HS-5 (cell line): ENCODE measurements around the gene SLC22A12.

Experiments used
- DNase-seq: peaks from one replicate; pipeline ENCODE4 v3.0.0-alpha.2; 2012; ENCODE audit warnings: low read depth

The SLC22A12 gene

DNA sequence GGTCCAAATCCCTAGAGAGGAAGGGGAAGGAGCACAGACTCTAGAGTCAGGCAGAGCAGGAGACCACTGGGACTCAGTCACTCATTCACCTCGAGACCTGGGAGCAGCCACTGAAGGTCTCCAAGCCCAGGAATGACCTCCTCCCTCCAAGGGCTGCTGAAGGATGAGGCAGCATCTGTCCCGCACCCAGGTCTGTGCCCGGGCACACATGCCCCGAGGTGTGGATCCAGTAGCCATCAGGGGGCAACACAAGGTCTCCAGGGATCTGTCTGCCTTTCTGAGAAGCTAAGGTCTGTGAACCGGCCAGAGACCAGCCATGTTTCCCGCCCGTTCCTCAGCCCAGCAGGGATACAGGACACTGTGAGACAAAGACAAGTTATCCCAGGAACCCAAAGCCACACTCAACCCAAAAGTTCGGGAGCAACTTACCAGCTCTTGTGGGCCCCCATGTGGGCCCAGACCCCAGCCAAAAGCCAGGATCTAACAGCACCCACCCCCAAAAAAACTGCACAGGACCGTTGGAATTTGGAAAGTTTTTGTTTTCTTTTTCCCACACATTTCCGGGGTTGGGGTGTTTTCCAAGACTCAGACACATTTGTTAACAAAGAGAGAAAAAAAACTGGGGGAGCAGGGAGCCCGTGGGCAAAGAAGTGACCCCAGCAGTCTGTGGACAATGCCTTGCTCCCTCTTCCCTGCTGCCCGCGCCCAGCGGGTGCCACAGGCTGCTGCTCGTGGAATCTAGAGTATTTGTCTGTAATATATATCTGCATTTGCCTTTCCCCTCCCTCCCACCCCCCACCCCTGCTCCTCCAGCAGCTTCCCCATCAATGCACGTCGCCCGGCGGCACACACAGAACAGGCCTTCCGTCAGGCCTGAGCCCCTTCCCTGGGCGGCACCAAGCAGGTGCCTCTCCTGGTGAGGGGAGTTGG lies 14.9 kb downstream of the SLC22A12 start:
- no peak for DNase-seq

- no peak for DNase-seq
Observed at GRCh38 chr11:64606796-64607380, 15.9 kb downstream of the SLC22A12 start.

DNA sequence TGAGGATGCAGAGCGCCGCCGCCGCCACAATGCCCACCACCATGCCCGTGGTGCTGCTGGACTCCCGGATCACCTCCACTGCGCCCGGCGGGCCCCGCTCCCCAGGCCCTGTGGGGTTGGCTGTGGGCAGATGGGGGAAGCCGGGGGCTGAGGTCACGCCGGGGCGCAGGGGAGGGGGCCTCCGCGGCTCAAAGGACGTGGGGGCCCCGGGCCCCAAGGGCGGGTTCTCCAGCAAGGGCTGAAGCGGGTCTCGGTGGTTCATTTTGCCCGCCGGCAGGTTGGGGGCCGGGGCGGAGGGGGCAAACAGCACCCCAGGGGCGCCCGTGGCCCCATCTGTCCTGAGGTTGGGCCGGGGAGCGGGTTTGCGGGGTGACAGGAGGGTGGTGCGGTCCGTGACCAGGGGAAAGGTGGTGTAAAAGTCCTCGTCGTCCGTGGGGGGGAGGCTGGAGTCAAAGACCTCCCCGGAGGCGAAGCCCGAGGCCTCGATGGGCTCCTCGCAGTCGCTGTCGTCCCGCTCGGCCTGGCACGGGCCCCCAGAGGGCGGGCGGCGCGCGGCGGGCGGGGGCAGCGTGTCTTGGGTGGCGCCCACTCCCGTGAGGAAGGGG lies 16.5 kb downstream of the SLC22A12 start:
- DNase-seq: no peak

GRCh38 chr11:64608046-64608445 lies 17.0 kb downstream of the SLC22A12 start:
- DNase-seq: no peak

- DNase-seq: no peak
Observed at GRCh38 chr11:64608636-64609035, 17.6 kb downstream of the SLC22A12 start.

DNA sequence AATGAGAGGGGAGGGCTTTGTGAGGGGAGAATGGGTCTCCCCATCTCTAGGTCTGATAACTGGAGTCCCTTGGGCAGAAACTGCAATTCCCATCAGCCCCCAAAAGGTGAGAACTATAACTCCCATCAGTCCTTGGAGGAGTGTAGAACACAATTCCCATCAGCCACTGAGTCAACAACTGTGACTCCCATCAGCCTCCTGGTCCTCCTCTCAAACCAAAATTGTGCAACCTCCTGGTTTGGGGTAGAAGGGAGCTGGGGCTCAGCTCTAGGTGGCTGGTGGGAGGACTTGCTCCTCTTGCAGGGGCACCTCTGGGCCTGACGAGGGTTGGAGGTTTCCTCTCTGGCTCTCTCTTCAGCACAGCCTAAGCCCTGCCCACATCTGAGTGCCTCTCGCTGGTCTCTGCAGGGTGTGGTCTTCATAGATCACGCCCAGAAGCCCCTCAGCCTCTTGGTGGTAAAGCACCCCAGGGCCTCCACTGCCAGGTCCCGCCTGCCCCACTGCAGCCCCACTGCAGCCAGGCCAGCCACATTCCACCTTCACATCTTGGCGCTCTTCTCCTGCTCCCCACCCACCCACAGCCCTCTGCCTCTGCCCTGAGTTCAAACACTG lies 18.5 kb downstream of the SLC22A12 start:
- no peak for DNase-seq

DNA sequence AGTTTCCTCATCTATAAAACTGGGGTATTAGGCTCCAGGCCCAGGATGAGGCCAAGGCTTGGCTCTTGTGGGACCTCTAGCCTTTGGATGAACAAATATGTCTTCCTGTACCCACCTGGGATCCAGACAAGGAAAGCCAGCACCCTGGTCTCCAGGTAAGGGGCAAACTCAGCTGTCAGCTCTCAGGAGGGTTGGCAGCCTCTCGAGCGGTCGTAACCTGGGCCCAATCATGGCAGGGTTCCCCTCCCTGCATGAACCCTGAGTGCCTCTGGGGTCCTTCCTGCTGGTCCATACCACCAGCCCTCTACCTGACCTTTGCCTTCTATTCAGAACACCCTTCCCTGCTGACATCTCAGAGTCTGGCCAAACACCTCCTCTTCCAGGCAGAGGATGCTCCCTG lies 19.6 kb downstream of the SLC22A12 start:
- DNase-seq: no peak

GRCh38 chr11:64611176-64611575 lies 20.2 kb downstream of the SLC22A12 start:
- DNase-seq: no peak

DNA sequence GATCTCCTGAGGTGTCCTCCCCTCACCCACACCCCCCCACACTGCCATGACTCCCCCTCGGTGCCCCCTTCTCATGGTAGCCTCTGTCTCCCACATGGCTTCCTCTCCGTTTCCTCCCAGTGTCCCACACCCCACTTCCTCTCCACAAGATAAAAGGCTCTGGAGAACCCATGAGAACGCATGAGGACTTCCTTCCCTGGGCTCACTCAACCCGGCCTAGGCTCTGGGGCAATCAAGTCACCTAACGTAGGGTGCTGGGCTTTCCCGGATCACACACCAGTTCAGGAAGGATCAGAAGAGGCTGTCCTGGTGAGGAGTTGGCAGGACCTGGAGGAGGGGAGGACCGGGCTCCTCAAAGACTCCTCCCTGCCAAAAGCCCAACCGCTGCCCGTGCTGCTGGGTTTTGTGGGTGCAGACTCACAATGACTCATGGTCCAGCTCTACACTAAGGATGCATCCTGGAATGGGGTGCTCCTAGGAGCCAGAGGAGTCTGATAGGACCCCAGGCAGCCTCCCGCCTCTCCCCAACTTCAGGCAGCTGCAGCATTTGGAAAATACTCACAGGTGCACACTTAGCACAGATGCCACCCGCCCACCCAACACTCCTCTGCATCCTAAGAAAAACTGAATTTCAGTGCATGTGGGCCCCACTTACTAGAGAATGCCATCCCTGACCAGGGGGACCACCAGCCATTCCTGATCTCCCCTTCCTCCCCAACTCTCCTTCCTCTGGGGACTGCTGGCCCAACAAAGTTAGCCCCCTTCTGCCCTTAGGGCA lies 21.0 kb downstream of the SLC22A12 start:
- no peak for DNase-seq

DNA sequence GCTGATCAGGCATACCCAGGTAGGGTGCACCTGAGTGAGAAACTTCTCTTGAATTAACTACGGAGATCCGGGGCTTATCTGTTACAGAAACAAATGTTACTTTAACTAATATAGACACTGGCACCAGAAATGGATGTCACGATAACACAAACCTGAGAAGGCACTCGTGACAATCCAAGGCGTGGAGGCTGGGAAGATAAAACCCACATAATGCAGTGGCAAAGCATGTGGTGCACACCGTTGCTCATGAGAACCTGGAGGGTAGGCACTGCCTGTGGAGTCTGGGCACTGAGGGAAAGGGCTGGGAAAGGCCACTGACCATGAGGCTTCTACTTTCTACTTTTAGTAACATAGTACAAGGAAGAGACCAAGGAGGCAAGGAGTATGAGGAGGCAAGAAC lies 22.6 kb downstream of the SLC22A12 start:
- DNase-seq: no peak

DNA sequence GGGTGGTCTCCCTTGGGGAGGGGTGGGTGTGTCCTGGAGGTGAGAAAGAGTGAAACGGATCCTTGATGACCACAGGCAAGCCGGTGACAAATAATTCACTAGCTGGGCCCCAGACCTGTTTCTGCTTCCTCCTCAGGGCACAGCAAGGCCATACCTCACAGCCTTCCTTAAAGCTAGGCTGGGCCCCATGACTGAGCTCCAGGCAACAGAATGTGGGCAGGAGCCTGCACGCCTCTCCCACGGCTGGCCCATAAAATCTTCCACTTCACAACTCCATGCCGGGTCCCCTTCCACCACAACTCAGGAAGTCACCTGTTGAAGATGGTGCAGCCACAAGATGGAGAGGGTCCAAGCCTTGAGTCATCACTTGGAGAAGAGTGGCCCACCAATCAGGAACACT lies 23.9 kb downstream of the SLC22A12 start:
- no peak for DNase-seq

DNA sequence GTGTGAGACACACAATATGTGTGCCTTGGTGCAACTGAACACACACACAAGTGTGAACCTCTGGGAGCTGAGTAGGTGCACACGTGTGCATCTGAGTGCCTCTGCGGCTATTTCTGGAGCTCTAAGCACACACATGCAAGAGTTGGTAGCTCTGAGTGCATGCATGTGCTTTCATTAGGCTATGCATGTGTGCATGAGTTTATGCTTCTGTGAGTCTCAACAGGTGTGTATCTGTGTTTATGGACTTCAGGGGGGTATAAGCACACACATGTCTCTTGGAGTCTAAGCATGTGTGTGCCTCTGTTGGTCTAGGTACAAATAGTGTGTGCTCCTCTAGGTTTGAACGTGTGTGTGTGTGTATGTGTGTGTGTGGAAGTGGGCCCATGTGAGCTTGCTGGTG lies 25.8 kb downstream of the SLC22A12 start:
- no peak for DNase-seq

DNA sequence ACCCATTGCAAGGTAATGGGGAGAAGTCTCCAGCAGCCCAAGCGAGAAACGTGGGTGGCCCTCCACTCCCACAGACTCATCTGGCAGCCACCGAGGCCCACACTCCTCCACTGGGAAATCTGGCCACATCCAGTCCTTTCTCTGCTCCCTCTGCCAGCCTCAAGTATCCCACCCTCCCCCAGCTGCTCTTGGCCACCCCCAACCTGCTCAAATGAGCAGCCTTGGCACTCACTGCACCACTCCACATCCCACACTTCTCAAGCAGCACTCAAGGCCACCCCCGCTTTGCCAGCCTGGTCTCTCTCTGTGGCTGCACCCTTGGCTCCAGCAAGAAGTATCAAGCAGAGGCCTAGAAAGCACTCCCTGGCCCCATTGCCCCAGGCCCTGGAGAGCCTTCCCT lies 28.2 kb downstream of the SLC22A12 start:
- DNase-seq: no peak

DNA sequence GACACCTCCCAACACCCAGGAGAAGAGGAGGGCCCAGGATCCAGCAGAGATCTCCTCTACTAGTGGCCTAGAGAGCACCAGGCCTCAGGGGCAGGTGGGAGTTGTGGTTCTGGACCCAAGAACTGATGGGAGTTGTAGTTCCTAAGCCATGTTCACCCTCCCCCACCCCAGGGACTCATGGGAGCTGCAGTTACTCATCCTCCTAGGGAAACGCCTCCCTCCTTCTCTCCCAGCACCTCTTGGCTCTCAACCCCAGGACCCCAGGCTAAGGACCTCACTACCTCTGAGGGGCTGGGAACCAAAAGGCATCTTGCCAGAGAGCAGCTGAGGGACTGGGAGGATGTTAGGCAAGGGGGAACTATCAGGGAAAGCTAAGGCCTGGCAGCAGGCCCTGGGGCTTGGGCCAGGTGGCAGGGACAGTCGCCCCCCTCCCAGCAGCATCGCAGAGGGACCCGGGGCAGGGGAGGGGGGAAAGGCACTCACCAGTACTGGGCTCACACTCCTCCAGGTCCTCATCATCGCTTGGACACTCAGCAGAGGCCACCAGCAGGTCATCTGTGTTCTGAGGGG lies 28.9 kb downstream of the SLC22A12 start:
- DNase-seq: no peak

DNA sequence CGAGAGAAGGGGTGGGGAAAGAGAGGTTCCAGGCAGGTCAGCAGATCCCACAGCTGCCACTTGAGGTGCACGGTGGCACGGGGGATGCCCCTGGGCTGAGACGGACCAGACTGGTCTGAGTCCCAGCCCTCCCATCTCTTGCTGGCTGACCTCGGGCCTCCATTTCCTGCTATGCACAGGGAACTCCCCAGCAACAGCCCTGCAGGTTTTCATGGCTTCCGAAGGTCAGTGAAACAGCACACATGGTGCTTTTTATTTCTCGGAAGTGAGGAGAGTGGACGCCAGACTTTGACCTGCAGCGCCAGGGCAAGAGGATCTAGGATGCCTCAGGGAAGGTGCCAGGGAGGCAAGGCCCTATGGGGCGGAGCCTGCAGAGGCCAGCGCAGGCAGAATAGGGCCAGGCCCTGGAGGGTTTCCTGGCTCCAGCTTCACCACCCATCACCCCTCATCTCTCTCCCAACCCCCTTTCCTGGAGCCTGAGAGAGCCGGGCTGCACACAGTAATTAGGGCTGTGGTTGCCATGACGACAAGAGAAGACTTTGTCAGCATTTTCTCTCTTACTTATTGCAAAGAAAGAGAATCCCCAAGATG lies 29.5 kb downstream of the SLC22A12 start:
- DNase-seq: no peak

GRCh38 chr11:64621283-64622019 lies 30.4 kb downstream of the SLC22A12 start:
- no peak for DNase-seq

GRCh38 chr11:64622681-64623080 lies 31.7 kb downstream of the SLC22A12 start:
- DNase-seq: no peak

- DNase-seq: no peak
Observed at GRCh38 chr11:64624883-64625481, 34.0 kb downstream of the SLC22A12 start.

GRCh38 chr11:64626637-64627036 lies 35.6 kb downstream of the SLC22A12 start:
- no peak for DNase-seq

DNA sequence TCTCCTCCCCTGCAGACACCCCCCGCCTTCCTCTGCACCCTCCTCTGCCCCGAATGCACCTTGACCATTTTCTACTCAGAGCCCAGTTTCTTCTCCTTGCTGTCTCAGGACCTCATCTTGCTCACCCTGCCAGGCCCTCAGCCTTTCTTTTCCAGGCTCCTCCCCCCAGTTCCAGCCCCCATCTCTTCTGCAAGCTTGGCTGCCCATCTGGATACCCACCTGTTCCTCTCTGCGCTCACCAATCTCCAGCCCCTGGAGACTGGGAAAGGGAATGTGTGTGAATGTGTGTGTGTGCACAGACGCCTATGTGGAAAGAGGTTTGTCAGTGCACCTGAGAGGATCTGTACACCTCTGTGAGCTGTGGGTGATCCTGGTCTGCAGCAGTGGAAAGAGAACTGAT lies 36.4 kb downstream of the SLC22A12 start:
- DNase-seq: no peak
